ENCODE results near the gene RAB4B.
"Not testable (repeated sequence)": the region's sequence is repeated elsewhere in the genome, so short reads cannot be mapped to it uniquely, and the experiment has no call there.

The RAB4B gene

GRCh38 chr19:40783711-40784110 lies 5.7 kb downstream of the RAB4B start:
- no peak overlapping the region for H3K4me3 ChIP-seq (ENCODE audit: low read depth, low read length)
- DNase-seq (ENCODE audit: low read depth) = no peak
- no peak for TF ChIP-seq CTCF (IDR thresholded peaks at IDR 0.05; ENCODE audit: low read depth, low read length, missing control alignments)

GRCh38 chr19:40784146-40784545 lies 6.1 kb downstream of the RAB4B start:
- not testable (repeated sequence) for DNase-seq (ENCODE audit: low read depth); H3K4me3 ChIP-seq (ENCODE audit: low read depth, low read length)

GRCh38 chr19:40785526-40785925 lies 7.5 kb downstream of the RAB4B start:
- H3K4me3 ChIP-seq (ENCODE audit: low read depth, low read length) = no peak overlapping the region
- DNase-seq (ENCODE audit: low read depth) = no peak

GRCh38 chr19:40786060-40787037 lies 8.3 kb downstream of the RAB4B start:
- TF ChIP-seq CTCF (IDR thresholded peaks at IDR 0.05; ENCODE audit: low read depth, low read length, missing control alignments) = no peak
- no peak for DNase-seq (ENCODE audit: low read depth)
- no peak overlapping the region for H3K4me3 ChIP-seq (ENCODE audit: low read depth, low read length)

More at GRCh38 chr19:40785526-40785925, 7.5 kb downstream of the RAB4B start:
- no peak for TF ChIP-seq CTCF (IDR thresholded peaks at IDR 0.05; ENCODE audit: low read depth, low read length, missing control alignments)

GRCh38 chr19:40791349-40791748 lies 13.3 kb downstream of the RAB4B start:
- no peak overlapping the region for H3K4me3 ChIP-seq (ENCODE audit: low read depth, low read length)
- no peak for TF ChIP-seq CTCF (IDR thresholded peaks at IDR 0.05; ENCODE audit: low read depth, low read length, missing control alignments)
- no peak for DNase-seq (ENCODE audit: low read depth)

GRCh38 chr19:40791996-40792395 lies 13.9 kb downstream of the RAB4B start:
- no peak for TF ChIP-seq CTCF (IDR thresholded peaks at IDR 0.05; ENCODE audit: low read depth, low read length, missing control alignments)
- no peak overlapping the region for H3K4me3 ChIP-seq (ENCODE audit: low read depth, low read length)
- no peak for DNase-seq (ENCODE audit: low read depth)

GRCh38 chr19:40797166-40797962 lies 19.3 kb downstream of the RAB4B start:
- no peak for TF ChIP-seq CTCF (IDR thresholded peaks at IDR 0.05; ENCODE audit: low read depth, low read length, missing control alignments)
- DNase-seq (ENCODE audit: low read depth) = no peak
- no peak overlapping the region; the same call in 1 of the 2 replicates for H3K4me3 ChIP-seq (ENCODE audit: low read depth, low read length)
